ENCODE measurements around the gene CENPV. TPM values are rescaled to one million over a fixed set of nuclear protein-coding genes. Genes with fewer than 3 reads are reported as not detected.
"Not testable (repeated sequence)": the region's sequence is repeated elsewhere in the genome, so short reads cannot be mapped to it uniquely, and the experiment has no call there.

CENPV gene
- total RNA-seq, 3 donors from 2014 or later: 4.3 to 25.9 (median 13.5) TPM

GRCh38 chr17:16322636-16323035 is 30.6 kb downstream of the CENPV start:
- Histone ChIP-seq H3K36me3 (no peaks in the 10 kb centered on the region), H3K27ac (no peak overlapping the region), H3K27me3 (no peaks in the 10 kb centered on the region), H3K9me3 (no peaks in the 10 kb centered on the region), H3K4me3 (no peak overlapping the region), H3K4me1 (no peaks in the 10 kb centered on the region)
- TF ChIP-seq CTCF (IDR thresholded peaks at IDR 0.05) (no peak), POLR2AphosphoS5 (IDR thresholded peaks at IDR 0.05) (no peak)
- DNase-seq (ENCODE audit: low spot score in 2 of 2): no peak
- intact Hi-C loops (cut with DNase I; ENCODE audit: low total_unique reads): no loop called here

GRCh38 chr17:16319969-16320368 is 33.3 kb downstream of the CENPV start:
- no peaks in the 10 kb centered on the region for H3K36me3 ChIP-seq
- no peak overlapping the region for H3K27ac ChIP-seq
- H3K27me3 ChIP-seq: no peaks in the 10 kb centered on the region
- no peak for TF ChIP-seq POLR2AphosphoS5 (IDR thresholded peaks at IDR 0.05)
- intact Hi-C loops (cut with DNase I; ENCODE audit: low total_unique reads): no loop called here
- H3K4me1 ChIP-seq: no peaks in the 10 kb centered on the region
- H3K9me3 ChIP-seq: no peaks in the 10 kb centered on the region
- no peak overlapping the region for H3K4me3 ChIP-seq
- no peak for DNase-seq (ENCODE audit: low spot score in 2 of 2)

GRCh38 chr17:16314859-16315258 is 38.4 kb downstream of the CENPV start:
- H3K27me3 ChIP-seq: no peaks in the 10 kb centered on the region
- no peaks in the 10 kb centered on the region for H3K4me1 ChIP-seq
- H3K9me3 ChIP-seq: no peaks in the 10 kb centered on the region
- H3K36me3 ChIP-seq: no peaks in the 10 kb centered on the region
- TF ChIP-seq POLR2AphosphoS5 (IDR thresholded peaks at IDR 0.05) (no peak), CTCF (IDR thresholded peaks at IDR 0.05) (no peak), POLR2A (IDR thresholded peaks at IDR 0.05) (no peak)
- no peak overlapping the region for H3K4me3 ChIP-seq
- no peak overlapping the region for H3K27ac ChIP-seq
- intact Hi-C loops (cut with DNase I; ENCODE audit: low total_unique reads): no loop called here
- DNase-seq (ENCODE audit: low spot score in 2 of 2): no peak

GRCh38 chr17:16314189-16314588 is 39.1 kb downstream of the CENPV start:
- DNase-seq (ENCODE audit: low spot score in 2 of 2): no peak
- Histone ChIP-seq H3K27me3 (no peaks in the 10 kb centered on the region), H3K36me3 (no peaks in the 10 kb centered on the region), H3K27ac (no peak overlapping the region), H3K4me3 (no peak overlapping the region), H3K9me3 (no peaks in the 10 kb centered on the region), H3K4me1 (no peaks in the 10 kb centered on the region)
- TF ChIP-seq POLR2A (IDR thresholded peaks at IDR 0.05) (no peak), POLR2AphosphoS5 (IDR thresholded peaks at IDR 0.05) (no peak)
- intact Hi-C loops (cut with DNase I; ENCODE audit: low total_unique reads): no loop called here

- intact Hi-C loops (cut with DNase I; ENCODE audit: low total_unique reads): no loop called here
- H3K27me3 ChIP-seq: no peaks in the 10 kb centered on the region
- H3K9me3 ChIP-seq: no peaks in the 10 kb centered on the region
- no peaks in the 10 kb centered on the region for H3K36me3 ChIP-seq
- DNase-seq (ENCODE audit: low spot score in 2 of 2): no peak
- H3K27ac ChIP-seq: no peak overlapping the region
- no peak for TF ChIP-seq POLR2A (IDR thresholded peaks at IDR 0.05)
- TF ChIP-seq CTCF (IDR thresholded peaks at IDR 0.05): no peak
- TF ChIP-seq POLR2AphosphoS5 (IDR thresholded peaks at IDR 0.05): no peak
- H3K4me3 ChIP-seq: no peak overlapping the region
- no peaks in the 10 kb centered on the region for H3K4me1 ChIP-seq
Measured at GRCh38 chr17:16313139-16314090, 39.9 kb downstream of the CENPV start.

GRCh38 chr17:16312061-16312460 is 41.2 kb downstream of the CENPV start:
- H3K36me3 ChIP-seq; DNase-seq (ENCODE audit: low spot score in 2 of 2); H3K27ac ChIP-seq; H3K9me3 ChIP-seq; H3K4me3 ChIP-seq; intact Hi-C loops (cut with DNase I; ENCODE audit: low total_unique reads); H3K4me1 ChIP-seq; H3K27me3 ChIP-seq: not testable (repeated sequence)

All from breast epithelium (tissue), 4 donors.